GM23338 (cell line): ENCODE measurements around the gene DIAPH1. TPM values are rescaled to one million over a fixed set of nuclear protein-coding genes. Genes with fewer than 3 reads are reported as not detected.
A peak's percentile ranks its signal among the peaks of the same experiment; 100 is the strongest.

Source experiments
- ATAC-seq: fragments of 200-7000 bp; cut with Tn5 transposase; 3 replicates; pipeline ENCODE4 v1.9.1; 2020
- DNase-seq: peaks from one replicate; pipeline ENCODE4 v3.0.0-alpha.2; 2015; ENCODE audit warnings: low spot score
- H2AFZ ChIP-seq: fragments of 200-600 bp; sonication (generic); 2 replicates; pipeline ENCODE4 v1.8.0; 2016; ENCODE audit warnings: antibody characterized with exemption, mild to moderate bottlenecking, moderate library complexity
- H3F3A ChIP-seq: fragments of 200-600 bp; sonication (generic); replicated peaks from 2 replicates; pipeline ENCODE4 v1.8.0; 2017; ENCODE audit warnings: antibody characterized with exemption, mixed run types, low read depth
- H3K27ac ChIP-seq: fragments of 200-600 bp; sonication (generic); 2 replicates; pipeline ENCODE4 v1.6.1; 2016; ENCODE audit warnings: low read depth
- H3K27me3 ChIP-seq: fragments of 200-600 bp; sonication (generic); 2 replicates; pipeline ENCODE4 v1.8.0; 2016; ENCODE audit warnings: mild to moderate bottlenecking, mixed run types, moderate library complexity; ENCODE audit not compliant: insufficient read depth
- H3K36me3 ChIP-seq: fragments of 200-600 bp; sonication (generic); 2 replicates; pipeline ENCODE4 v1.8.0; 2016; ENCODE audit warnings: mild to moderate bottlenecking; ENCODE audit not compliant: insufficient read depth
- H3K4me1 ChIP-seq: fragments of 200-600 bp; sonication (generic); 2 replicates; pipeline ENCODE4 v1.8.0; 2016; ENCODE audit warnings: mild to moderate bottlenecking, moderate library complexity; ENCODE audit not compliant: insufficient read depth
- H3K4me2 ChIP-seq: fragments of 200-600 bp; sonication (generic); 2 replicates; pipeline ENCODE4 v1.7.1; 2017; ENCODE audit warnings: mixed run types
- H3K4me3 ChIP-seq: fragments of 200-600 bp; sonication (generic); 2 replicates; pipeline ENCODE4 v1.6.1; 2016; ENCODE audit warnings: mixed run types
- H3K79me2 ChIP-seq: fragments of 200-600 bp; sonication (generic); replicated peaks from 2 replicates; pipeline ENCODE4 v1.8.0; 2017; ENCODE audit warnings: mild to moderate bottlenecking; ENCODE audit not compliant: insufficient read depth
- H3K9me2 ChIP-seq: fragments of 200-600 bp; sonication (generic); 2 replicates; pipeline ENCODE4 v1.8.0; 2017; ENCODE audit not compliant: insufficient read depth
- H4K20me1 ChIP-seq: fragments of 200-600 bp; sonication (generic); replicated peaks from 2 replicates; pipeline ENCODE4 v1.8.0; 2017; ENCODE audit warnings: mild to moderate bottlenecking; ENCODE audit not compliant: insufficient read depth
- H3K27ac Mint-ChIP-seq: 2 replicates; pipeline ENCODE4 v1.8.0; 2020; ENCODE audit warnings: inconsistent platforms, mild to moderate bottlenecking, moderate library complexity, mixed read lengths
- H3K27me3 Mint-ChIP-seq: 3 replicates; pipeline ENCODE4 v1.8.0; 2022; ENCODE audit warnings: low read depth, mild to moderate bottlenecking, moderate library complexity, mixed read lengths, inconsistent platforms; ENCODE audit not compliant: insufficient read depth, poor library complexity
- H3K36me3 Mint-ChIP-seq: 3 replicates; pipeline ENCODE4 v1.8.0; 2021; ENCODE audit warnings: low read depth, mild to moderate bottlenecking, inconsistent platforms, moderate library complexity, mixed read lengths
- H3K4me1 Mint-ChIP-seq: 3 replicates; pipeline ENCODE4 v1.8.0; 2020; ENCODE audit warnings: mild to moderate bottlenecking, inconsistent platforms, mixed read lengths
- H3K4me3 Mint-ChIP-seq: 3 replicates; pipeline ENCODE4 v1.8.0; 2021; ENCODE audit warnings: moderate library complexity, mild to moderate bottlenecking, inconsistent platforms, mixed read lengths
- H3K9me3 Mint-ChIP-seq: 3 replicates; pipeline ENCODE4 v1.8.0; 2020; ENCODE audit warnings: moderate library complexity, mild to moderate bottlenecking, inconsistent platforms, mixed read lengths
- CREB1 ChIP-seq: fragments of 250-450 bp; sonication (Bioruptor Pico); IDR thresholded peaks from 2 replicates; pipeline ENCODE4 v1.5.0; 2020; ENCODE audit warnings: low read depth, mild to moderate bottlenecking, moderate library complexity
- EZH2 ChIP-seq: fragments of 200-600 bp; sonication (generic); IDR thresholded peaks from one replicate; pipeline ENCODE4 v1.8.0; 2017; ENCODE audit warnings: antibody characterized with exemption, mild to moderate bottlenecking, low read depth; ENCODE audit not compliant: unreplicated experiment
- EZH2phosphoT487 ChIP-seq: fragments of 200-600 bp; sonication (generic); IDR thresholded peaks from one replicate; pipeline ENCODE4 v1.8.1; 2018; ENCODE audit warnings: antibody characterized with exemption; ENCODE audit not compliant: unreplicated experiment
- JUNB ChIP-seq: IDR thresholded peaks from one replicate; pipeline ENCODE4 v1.6.1; 2016; ENCODE audit warnings: antibody characterized with exemption; ENCODE audit not compliant: unreplicated experiment
- POLR2AphosphoS5 ChIP-seq: IDR thresholded peaks from 2 replicates; pipeline ENCODE4 v1.6.1; 2016; ENCODE audit warnings: antibody characterized with exemption, low read depth
- STAT1 ChIP-seq: IDR thresholded peaks from one replicate; pipeline ENCODE4 v1.6.1; 2016; ENCODE audit warnings: antibody characterized with exemption; ENCODE audit not compliant: unreplicated experiment
- ZNF114 ChIP-seq: fragments of 250-450 bp; sonication (Bioruptor Pico); IDR thresholded peaks from 2 replicates; pipeline ENCODE4 v1.5.0; 2020; ENCODE audit warnings: mild to moderate bottlenecking, moderate library complexity
- polyA plus RNA-seq: library from polyadenylated mRNA; unstranded; fragments of >200 nt; fragmentation: Nextera tagmentation; extraction: Ambion mirVana; gene quantifications from 2 replicates; pipeline ENCODE4 v1.2.1, GENCODE V29; 2016
- total RNA-seq: library from RNA; depleted of rRNA; stranded (reverse); fragments of >200 nt; shearing (Covaris generic); gene quantifications from 2 replicates; pipeline ENCODE4 v1.2.3, GENCODE V29; 2014
- TF ChIP-seq, protein P1 (sequence below), 2 experiments: fragments of 200-600 bp in 1 of 2; sonication (generic) in 1 of 2; conservative IDR thresholded peaks; 2 replicates each; pipeline versions ENCODE4 v1.5.1 to v1.6.1; 2016 to 2017; ENCODE audit warnings: antibody characterized with exemption in 2 of 2, low read depth in 2 of 2, mild to moderate bottlenecking in 2 of 2, moderate library complexity in 1 of 2
- TF ChIP-seq, protein P2 (sequence below): IDR thresholded peaks from 2 replicates; pipeline ENCODE4 v1.6.1; 2016; ENCODE audit warnings: antibody characterized with exemption
- TF ChIP-seq, protein P3 (sequence below): IDR thresholded peaks from one replicate; pipeline ENCODE4 v1.6.1; 2018; ENCODE audit warnings: antibody characterized with exemption; ENCODE audit not compliant: unreplicated experiment

Gene DIAPH1
- total and polyA plus RNA-seq, 2 experiments from 2014 or later = 42.9 to 104 TPM

DNA sequence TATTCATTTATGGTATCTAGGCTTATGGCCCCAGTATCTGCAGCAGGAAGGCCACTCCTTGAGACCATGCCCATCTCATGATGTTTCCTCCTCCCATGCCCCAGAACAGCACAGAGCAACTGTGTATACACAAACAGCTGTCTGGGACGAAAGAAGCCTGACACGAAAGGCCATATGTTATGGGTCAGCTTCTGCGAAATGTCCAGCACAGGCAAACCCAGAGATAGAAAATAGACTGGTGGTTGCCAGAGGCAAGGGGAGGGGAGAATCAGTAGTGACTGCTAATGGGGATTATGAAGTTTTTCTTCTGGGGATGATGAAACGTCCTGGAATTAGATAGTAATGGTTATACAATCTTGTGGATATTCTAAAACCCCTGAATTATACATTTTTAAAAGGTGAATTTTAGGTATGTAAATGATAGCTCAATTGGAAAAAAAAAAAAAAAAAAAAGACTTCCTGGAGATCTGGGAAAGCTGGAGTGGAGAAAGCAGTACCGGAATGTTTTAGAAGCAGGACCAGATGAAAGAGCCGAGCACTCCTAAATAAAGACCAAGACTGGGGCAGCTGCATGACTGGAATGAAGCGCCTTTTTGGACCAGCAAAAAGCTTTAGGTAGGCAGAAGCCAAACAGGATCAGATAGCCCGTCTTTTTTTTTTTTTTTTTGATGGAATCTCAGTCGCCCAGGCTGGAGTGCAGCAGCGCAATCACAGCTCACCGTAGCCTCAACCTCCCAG lies 100.8 kb downstream of the DIAPH1 start:
- peaks cover 27% of the 10 kb centered on the region for H3K36me3 ChIP-seq
- peaks cover 9% of the 10 kb centered on the region for H3K4me1 ChIP-seq
- Mint-ChIP-seq H3K4me1 (peaks cover 26% of the 10 kb centered on the region), H3K36me3 (peaks cover 58% of the 10 kb centered on the region), H3K4me3 (no peak overlapping the region), H3K9me3 (no peaks in the 10 kb centered on the region; the same call in 2 of the 3 replicates), H3K27me3 (peaks cover 13% of the 10 kb centered on the region), H3K27ac (no peak overlapping the region; the same call in 1 of the 2 replicates)
- TF ChIP-seq JUNB (no peak), POLR2AphosphoS5 (no peak), STAT1 (no peak), EZH2phosphoT487 (no peak), ZNF114 (CRISPR knock-in tag) (no peak), CREB1 (CRISPR knock-in tag) (no peak), EZH2 (no peak)
- TF ChIP-seq, protein P1, sequence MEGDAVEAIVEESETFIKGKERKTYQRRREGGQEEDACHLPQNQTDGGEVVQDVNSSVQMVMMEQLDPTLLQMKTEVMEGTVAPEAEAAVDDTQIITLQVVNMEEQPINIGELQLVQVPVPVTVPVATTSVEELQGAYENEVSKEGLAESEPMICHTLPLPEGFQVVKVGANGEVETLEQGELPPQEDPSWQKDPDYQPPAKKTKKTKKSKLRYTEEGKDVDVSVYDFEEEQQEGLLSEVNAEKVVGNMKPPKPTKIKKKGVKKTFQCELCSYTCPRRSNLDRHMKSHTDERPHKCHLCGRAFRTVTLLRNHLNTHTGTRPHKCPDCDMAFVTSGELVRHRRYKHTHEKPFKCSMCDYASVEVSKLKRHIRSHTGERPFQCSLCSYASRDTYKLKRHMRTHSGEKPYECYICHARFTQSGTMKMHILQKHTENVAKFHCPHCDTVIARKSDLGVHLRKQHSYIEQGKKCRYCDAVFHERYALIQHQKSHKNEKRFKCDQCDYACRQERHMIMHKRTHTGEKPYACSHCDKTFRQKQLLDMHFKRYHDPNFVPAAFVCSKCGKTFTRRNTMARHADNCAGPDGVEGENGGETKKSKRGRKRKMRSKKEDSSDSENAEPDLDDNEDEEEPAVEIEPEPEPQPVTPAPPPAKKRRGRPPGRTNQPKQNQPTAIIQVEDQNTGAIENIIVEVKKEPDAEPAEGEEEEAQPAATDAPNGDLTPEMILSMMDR (conservative IDR thresholded peaks at IDR 0.05; ENCODE audit: low read depth in 2 of 2) = no peak
- TF ChIP-seq, protein P2, sequence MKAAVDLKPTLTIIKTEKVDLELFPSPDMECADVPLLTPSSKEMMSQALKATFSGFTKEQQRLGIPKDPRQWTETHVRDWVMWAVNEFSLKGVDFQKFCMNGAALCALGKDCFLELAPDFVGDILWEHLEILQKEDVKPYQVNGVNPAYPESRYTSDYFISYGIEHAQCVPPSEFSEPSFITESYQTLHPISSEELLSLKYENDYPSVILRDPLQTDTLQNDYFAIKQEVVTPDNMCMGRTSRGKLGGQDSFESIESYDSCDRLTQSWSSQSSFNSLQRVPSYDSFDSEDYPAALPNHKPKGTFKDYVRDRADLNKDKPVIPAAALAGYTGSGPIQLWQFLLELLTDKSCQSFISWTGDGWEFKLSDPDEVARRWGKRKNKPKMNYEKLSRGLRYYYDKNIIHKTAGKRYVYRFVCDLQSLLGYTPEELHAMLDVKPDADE = no peak
- TF ChIP-seq, protein P3, sequence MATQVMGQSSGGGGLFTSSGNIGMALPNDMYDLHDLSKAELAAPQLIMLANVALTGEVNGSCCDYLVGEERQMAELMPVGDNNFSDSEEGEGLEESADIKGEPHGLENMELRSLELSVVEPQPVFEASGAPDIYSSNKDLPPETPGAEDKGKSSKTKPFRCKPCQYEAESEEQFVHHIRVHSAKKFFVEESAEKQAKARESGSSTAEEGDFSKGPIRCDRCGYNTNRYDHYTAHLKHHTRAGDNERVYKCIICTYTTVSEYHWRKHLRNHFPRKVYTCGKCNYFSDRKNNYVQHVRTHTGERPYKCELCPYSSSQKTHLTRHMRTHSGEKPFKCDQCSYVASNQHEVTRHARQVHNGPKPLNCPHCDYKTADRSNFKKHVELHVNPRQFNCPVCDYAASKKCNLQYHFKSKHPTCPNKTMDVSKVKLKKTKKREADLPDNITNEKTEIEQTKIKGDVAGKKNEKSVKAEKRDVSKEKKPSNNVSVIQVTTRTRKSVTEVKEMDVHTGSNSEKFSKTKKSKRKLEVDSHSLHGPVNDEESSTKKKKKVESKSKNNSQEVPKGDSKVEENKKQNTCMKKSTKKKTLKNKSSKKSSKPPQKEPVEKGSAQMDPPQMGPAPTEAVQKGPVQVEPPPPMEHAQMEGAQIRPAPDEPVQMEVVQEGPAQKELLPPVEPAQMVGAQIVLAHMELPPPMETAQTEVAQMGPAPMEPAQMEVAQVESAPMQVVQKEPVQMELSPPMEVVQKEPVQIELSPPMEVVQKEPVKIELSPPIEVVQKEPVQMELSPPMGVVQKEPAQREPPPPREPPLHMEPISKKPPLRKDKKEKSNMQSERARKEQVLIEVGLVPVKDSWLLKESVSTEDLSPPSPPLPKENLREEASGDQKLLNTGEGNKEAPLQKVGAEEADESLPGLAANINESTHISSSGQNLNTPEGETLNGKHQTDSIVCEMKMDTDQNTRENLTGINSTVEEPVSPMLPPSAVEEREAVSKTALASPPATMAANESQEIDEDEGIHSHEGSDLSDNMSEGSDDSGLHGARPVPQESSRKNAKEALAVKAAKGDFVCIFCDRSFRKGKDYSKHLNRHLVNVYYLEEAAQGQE = no peak
- no peak for ATAC-seq
- no peaks in the 10 kb centered on the region for H3K27me3 ChIP-seq
- peaks cover 4% of the 10 kb centered on the region for H4K20me1 ChIP-seq
- H3K4me3 ChIP-seq = no peak overlapping the region
- H2AFZ ChIP-seq = no peak overlapping the region
- no peaks in the 10 kb centered on the region for H3F3A ChIP-seq
- no peak overlapping the region for H3K4me2 ChIP-seq
- 0 out of 2 replicates have a peak, but pooled peaks cover 3% of the 10 kb centered on the region for H3K79me2 ChIP-seq
- 0 out of 2 replicates have a peak overlapping the region, but pooled peaks have one; percentile 32 for H3K27ac ChIP-seq
- no peaks in the 10 kb centered on the region for H3K9me2 ChIP-seq
- no peak for DNase-seq
